Central memory CD4-positive, alpha-beta T cell (primary cell): ENCODE measurements around the gene CLEC2L.

Experiments
- DNase-seq: peaks from one replicate; pipeline ENCODE4 v3.0.0; 2022
- total RNA-seq, 3 experiments: gene quantifications; one replicate each; lab custom pipeline; 2026; lab: John Stamatoyannopoulos, UW

The CLEC2L gene
- total RNA-seq = 0 reads per million in 3 experiments

DNA sequence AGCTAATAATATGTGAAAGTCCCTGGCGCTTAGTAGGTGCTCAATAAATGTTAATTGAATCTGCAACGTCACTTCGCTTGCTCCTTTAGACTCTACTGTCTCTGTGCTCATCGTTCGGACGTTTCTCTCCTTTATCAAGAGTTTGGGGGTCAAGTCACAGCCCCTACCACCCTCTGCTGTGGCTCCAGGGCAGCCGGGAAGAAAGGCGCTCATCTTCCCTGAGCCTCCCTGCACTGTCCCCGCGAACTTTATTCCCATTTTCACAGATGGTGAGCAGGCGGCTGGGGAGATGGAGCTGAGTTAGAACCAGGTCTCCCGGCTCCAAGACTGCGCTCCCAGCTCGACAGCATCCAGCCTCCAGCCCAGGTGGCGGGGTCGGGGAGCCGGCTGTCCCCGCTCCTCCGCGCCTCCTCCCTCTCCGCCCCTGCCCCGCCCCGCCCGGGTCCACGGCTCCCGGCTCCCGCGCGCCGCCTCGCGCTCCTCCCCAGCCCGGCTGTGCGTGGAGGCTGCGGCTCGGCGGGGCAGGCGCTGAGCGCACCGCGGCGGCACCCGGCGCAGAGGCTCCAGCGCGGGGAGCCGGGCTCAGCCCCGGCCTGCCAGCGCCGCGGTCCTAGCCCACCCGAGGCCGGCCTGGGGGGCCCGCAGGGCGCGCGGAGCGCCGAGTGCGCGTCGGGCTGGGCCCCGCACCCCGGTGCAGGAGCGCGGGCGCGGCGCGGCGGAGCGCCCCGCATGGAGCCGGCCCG, at the start of gene CLEC2L:
Gene CLEC2L (plus strand): TSS at position 487 of the 743 bp plus-strand sequence. CDS start 243 bp downstream, at position 730.
- DNase-seq = no peak

DNA sequence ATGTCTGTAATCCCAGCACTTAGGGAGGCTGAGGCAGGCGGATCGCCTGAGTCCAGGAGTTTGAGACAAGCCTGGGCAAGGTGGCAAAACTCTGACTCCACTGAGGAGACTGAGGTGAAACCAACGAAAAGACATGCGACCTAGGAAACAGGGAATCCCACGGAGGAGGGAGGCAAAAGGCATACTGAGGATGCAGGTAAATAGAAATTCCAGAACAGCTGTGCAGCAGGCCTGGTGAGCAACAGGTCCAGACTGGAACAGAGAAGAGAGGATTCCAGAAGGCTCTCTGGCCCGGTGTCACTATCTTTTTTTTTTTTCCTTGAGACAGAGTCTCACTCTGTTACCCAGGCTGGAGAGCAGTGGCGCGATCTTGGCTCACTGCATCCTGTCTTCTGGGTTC, 47.3 kb upstream of the CLEC2L start:
- no peak for DNase-seq

GRCh38 chr7:139476891-139477290, 46.6 kb upstream of the CLEC2L start:
- no peak for DNase-seq

GRCh38 chr7:139479620-139480019, 43.9 kb upstream of the CLEC2L start:
- DNase-seq = no peak

DNA sequence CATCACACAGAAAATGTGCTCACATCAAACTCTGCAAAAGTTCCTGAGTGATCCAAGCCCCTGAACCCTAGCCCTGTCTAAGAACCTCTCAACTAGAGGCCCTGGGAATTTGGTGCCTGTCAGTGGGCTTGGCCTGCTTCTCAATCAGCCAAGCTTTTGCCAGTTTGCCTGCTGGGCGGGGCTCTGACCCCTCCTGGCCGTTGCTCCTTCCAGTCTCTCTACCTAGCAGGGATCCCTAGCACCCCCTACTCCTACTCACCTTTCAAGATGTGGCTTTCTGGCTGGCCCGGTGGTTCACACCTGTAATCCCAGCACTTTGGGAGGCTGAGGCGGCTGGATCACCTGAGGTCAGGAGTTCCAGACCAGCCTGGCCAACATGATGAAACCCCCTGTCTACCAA, 42.1 kb upstream of the CLEC2L start:
- DNase-seq = no peak

GRCh38 chr7:139482122-139482521, 41.4 kb upstream of the CLEC2L start:
- no peak for DNase-seq

DNA sequence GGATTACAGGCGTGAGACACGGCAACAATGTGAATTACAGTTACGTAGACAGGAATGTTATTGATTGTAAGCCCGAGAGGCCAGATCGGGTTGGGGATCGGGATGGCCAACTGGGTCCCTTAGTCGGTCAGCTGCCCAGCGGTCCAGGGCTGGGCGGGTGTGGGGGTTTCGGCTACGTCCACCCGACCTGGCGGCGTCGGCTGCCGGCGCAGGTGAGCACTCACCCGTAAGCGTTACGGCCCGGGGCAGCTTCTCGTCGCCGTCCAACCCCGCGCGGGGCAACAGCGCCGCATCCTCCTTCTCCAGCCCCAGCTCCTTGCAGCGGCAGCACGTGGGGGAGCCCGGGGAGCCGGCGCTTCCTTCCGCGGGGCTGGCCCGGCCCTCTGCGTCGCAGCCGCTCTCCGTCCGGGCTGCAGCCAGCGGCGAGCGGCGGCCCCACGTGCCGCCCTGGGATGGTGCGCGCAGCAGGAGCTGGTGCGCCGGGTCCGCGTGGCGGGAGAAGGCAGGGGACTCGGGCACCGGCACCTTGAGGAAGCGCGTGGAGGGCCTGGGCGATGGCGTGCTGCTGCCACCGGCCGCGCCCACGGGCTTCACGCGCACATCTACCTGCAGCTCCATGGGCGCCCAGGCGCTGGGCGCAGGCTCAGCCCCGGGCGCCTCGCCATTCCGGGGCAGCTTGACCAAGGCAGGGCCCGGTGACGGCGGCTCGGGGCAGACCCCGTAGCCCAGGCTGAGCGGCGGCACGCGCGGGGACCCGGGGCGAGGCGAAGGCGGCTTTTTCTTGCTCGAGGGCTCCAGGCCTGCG, 40.6 kb upstream of the CLEC2L start:
- DNase-seq = no peak

DNA sequence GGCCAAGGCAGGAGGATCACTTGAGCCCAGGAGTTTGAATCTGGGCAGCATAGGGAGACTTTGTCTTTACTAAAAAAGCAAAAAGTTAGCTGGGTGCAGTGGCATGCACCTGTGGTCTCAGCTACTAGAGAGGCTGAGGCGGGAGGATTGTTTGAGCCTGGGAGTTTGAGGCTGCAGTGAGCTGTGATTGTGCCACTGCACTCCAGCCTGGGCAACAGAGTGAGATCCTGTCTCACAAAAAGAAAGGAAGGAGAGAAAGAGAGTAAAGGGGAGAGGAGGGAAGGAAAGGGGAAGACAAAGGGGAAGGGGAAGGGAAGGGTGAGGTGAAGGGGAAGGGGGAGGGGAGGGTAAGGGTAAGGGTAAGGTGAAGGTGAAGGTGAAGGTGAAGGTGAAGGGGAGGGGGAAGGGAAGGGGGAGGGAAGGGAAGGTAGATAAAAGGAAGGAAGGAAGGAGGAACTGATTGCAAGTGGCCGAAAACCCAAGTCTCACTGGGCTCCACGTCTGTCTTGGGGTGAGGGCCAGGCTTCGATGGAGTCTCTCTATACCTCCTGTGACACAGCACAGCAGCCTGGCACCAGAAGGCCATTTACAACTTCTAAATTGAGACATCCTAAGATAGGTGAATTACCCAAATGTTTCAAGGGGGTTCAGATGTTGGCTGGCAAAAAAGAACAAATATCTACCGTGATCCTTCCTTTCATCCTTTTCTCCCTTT, 36.0 kb upstream of the CLEC2L start:
- DNase-seq = no peak

DNA sequence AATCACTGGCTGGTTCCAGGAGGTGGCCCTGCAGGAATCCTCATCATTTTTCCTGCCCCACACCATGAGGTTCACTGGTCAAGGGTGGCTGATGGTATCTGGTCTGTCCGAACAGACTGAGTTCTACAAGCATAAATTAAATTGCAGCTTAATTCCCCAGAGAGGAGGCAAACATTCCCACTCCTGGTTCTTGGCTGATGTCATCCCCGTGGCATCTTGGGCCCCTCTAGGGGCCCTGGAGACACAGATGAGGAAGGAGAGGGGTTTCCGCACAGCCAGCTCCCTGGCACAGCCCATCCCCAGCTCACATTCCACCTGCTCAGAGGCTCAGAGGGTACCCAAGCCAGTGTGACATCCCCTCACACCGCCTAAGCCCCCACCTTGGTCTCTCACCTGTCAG, 34.7 kb upstream of the CLEC2L start:
- no peak for DNase-seq

DNA sequence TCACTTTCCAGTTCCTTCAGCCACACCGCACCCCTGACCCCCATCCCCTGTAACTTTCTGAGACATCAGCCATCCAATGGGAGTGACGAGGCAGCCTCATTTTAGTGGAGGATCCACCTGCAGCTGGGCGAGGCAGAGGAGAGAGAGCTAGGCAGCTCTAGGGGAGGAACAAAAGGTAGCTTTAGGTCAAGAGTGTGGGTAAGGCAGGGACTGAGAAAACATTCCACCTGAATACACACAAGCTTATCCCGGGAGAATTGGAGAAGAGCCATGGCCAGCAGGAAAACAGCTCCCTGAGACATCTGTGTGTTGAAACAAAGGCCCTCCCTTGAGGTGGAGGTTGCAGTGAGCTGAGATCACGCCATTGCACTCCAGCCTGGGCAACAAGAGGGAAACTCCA, 33.4 kb upstream of the CLEC2L start:
- DNase-seq = no peak

- DNase-seq = no peak
Measured at GRCh38 chr7:139492293-139492692, 31.2 kb upstream of the CLEC2L start.

DNA sequence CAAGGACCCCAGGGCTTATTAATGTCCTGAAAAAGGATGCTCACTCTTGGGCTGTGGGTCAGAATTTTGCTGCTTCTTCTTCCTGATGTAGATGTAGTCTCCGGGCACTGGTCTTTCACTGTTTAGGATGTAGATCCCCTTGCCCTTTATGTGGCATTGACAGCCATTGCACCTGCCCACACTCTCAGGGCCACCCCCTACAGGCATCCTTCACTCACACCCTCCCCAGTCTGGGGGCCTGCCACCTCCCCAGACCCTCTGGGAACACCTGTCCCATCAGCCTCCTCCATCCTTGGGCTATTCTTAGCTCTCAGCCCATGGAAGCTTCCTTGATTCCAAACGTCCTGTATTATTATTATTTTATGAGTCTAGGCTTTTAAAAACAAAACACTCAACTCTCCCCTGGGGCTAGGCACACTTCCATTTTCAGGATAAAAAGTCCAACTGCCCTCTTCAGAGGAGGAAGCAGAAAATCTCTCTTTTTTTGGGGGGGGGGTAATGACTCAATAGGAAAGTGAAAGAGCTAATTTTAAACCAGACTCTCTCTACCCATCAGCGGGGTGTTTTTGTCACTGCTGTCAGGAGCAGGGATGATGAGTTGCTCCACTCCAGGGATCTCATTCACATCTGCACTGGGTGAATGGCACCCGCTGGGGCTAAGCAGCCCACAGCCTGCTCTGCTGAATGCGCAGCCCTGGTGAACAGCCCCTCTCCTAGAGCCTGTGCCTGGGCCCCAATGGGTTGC, 28.5 kb upstream of the CLEC2L start:
- no peak for DNase-seq

GRCh38 chr7:139495580-139496125, 27.8 kb upstream of the CLEC2L start:
- DNase-seq = no peak

DNA sequence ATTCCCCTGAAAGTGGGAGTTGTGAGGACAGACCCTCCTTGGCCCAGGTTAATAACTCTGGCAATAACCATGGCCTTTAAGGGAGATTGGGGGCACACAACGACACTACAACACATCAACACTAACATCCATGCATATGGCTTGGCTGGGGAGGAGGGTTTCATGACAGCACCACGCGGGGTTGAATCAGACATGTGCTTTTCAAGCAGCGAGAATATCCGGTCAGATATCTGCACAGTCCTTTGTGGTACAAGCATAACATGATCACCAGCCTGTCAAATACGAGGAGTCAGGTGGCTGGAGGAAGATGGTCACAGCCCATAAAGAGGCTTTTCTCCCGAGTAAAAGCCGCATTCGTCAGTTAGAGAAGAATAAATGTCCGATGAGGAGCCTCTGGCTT, 27.0 kb upstream of the CLEC2L start:
- DNase-seq = no peak

DNA sequence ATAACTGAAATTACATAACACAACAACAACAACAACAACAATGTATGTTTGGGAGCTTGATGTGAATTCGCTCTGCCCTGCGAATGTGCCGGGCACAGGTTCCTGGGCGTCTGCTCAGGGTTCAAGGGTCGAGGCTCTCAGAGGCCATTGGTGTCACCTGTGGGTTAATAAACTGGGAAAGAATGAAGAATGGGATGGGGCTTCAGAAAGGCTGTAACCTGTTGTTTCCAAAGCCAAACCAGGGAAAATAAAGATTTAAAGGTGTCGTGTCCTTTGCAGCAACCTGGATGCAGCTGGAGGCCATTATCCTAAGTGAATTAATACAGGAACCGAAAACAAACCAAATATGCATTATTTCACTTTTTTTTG, 22.7 kb upstream of the CLEC2L start:
- DNase-seq = no peak

GRCh38 chr7:139502226-139502625, 21.3 kb upstream of the CLEC2L start:
- DNase-seq = no peak

- no peak for DNase-seq
Measured at GRCh38 chr7:139505563-139505962, 17.9 kb upstream of the CLEC2L start.

- DNase-seq = no peak
Measured at GRCh38 chr7:139509535-139509934, 13.9 kb upstream of the CLEC2L start.

- no peak for DNase-seq
Measured at GRCh38 chr7:139511315-139511714, 12.2 kb upstream of the CLEC2L start.

- no peak for DNase-seq
Measured at GRCh38 chr7:139515266-139515665, 8.2 kb upstream of the CLEC2L start.

- no peak for DNase-seq
Measured at GRCh38 chr7:139521439-139521838, 2.0 kb upstream of the CLEC2L start.

DNA sequence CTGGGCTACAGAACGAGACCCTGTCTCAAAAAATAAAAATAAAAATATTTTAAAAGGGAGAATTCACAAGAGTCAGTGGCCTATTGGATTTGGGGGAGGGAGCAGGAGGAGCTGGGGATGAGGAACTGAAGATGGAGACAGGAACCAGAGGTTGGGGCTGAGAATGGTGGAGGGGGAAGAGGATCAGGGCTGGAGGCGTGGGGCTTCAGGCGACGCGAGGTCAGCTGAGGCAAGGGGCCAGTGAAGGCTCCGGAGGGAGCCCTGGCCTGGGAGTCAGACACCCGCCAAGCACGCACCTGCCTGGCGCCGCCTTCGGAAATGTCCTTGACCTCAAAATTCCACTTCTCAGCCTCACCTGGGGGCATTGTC, 671 bp upstream of the CLEC2L start:
- DNase-seq = no peak
